Lower lobe of right lung (tissue), 2 donors: ENCODE measurements around the gene TCN2. TPM values are rescaled to one million over a fixed set of nuclear protein-coding genes. Genes with fewer than 3 reads are reported as not detected.

ENCODE experiments used
- ATAC-seq, 2 donors: fragments of 200-7000 bp; cut with Tn5 transposase; one replicate each; pipeline ENCODE4 v1.9.1; 2020 to 2022; ENCODE audit warnings: mild to moderate bottlenecking in 2 of 2, moderate library complexity in 2 of 2
- DNase-seq: peaks from one replicate; pipeline ENCODE4 v3.0.0-alpha.2; 2020
- H3K27ac ChIP-seq: fragments of 200-600 bp; one replicate; pipeline ENCODE4 v1.8.0; 2022
- H3K27me3 ChIP-seq: fragments of 200-600 bp; one replicate; pipeline ENCODE4 v1.8.0; 2022; ENCODE audit warnings: low read depth
- H3K36me3 ChIP-seq: fragments of 200-600 bp; one replicate; pipeline ENCODE4 v1.8.0; 2022; ENCODE audit warnings: mild to moderate bottlenecking
- H3K4me1 ChIP-seq: fragments of 200-600 bp; one replicate; pipeline ENCODE4 v1.8.0; 2022
- H3K4me3 ChIP-seq: fragments of 200-600 bp; one replicate; pipeline ENCODE4 v1.8.0; 2022; ENCODE audit warnings: mild to moderate bottlenecking
- H3K9me3 ChIP-seq: fragments of 200-600 bp; one replicate; pipeline ENCODE4 v1.8.0; 2022
- intact Hi-C: fragments of 100-400 bp; cut with DNase I; formaldehyde crosslinking; loops from one replicate; pipeline ENCODE4 v1.11.0; 2022
- total RNA-seq: library from RNA; stranded (reverse); fragmentation: NEBNext Ultra II Directional; extraction: Animal tissue kit (Norgen Biotek cat#: 25700); gene quantifications from one replicate; pipeline ENCODE4 v1.2.1, GENCODE V29; 2021
- TF ChIP-seq, protein P1 (sequence below): fragments of 200-600 bp; IDR thresholded peaks from one replicate; pipeline ENCODE4 v1.8.0; 2022; ENCODE audit warnings: antibody characterized with exemption, mild to moderate bottlenecking
- donor health status: DM: no; HTN: yes; CAD: no; lungs with severe emphysema.

The TCN2 gene
- total RNA-seq, 1 donor from 2014 or later, result 44.2 TPM

DNA sequence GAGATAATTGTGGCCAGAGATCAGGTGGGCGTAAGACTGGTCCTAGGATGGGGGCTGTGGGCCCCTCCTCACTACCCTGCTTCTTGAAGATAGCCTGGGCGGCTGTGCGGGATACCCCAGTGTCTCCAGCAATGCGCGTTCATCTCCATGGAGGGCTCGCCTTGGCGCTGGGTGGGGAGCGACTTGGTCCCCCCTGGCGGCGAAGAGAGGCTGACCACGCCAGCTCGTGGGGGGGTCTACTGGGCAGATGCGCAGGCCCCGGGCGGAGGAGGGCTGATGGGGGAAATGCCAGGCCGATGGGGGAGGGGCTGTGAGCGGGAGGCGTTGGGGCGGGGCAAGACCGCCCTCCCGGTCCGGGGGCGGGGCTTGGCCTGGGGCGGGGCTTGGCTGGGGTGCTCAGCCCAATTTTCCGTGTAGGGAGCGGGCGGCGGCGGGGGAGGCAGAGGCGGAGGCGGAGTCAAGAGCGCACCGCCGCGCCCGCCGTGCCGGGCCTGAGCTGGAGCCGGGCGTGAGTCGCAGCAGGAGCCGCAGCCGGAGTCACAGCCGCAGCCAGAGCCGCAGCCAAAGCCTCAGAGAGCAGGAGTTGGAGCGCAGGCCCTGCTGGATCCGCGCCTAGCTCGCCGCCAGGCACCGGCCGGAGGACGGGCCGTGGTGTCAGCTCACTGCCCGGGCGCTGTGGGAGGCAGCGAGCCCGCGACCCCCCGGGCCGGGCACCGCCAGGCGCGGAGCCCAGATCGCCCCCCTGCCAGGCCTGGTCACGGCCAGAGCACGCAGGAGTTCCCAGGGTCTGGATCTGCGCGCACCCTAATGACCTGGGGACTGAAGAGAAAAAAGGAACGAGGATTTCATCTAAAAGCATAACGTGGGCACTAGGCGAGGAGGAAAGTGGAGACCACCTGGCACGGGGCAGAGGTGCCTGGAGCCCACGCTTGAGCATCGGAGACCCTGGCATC lies 28.6 kb downstream of the TCN2 start, which contains the start of gene SLC35E4:
Gene SLC35E4 (plus strand): TSS at position 509 of the 953 bp plus-strand sequence. CDS start 670 bp downstream, outside the sequence.
- DNase-seq, result peak; percentile 94
- H3K27me3 ChIP-seq, result no peaks in the 10 kb centered on the region
- H3K4me1 ChIP-seq, result peaks cover 32% of the 10 kb centered on the region
- no peaks in the 10 kb centered on the region for H3K36me3 ChIP-seq
- TF ChIP-seq, protein P1, sequence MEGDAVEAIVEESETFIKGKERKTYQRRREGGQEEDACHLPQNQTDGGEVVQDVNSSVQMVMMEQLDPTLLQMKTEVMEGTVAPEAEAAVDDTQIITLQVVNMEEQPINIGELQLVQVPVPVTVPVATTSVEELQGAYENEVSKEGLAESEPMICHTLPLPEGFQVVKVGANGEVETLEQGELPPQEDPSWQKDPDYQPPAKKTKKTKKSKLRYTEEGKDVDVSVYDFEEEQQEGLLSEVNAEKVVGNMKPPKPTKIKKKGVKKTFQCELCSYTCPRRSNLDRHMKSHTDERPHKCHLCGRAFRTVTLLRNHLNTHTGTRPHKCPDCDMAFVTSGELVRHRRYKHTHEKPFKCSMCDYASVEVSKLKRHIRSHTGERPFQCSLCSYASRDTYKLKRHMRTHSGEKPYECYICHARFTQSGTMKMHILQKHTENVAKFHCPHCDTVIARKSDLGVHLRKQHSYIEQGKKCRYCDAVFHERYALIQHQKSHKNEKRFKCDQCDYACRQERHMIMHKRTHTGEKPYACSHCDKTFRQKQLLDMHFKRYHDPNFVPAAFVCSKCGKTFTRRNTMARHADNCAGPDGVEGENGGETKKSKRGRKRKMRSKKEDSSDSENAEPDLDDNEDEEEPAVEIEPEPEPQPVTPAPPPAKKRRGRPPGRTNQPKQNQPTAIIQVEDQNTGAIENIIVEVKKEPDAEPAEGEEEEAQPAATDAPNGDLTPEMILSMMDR, result no peak
- peak; percentile 96 to 97 for ATAC-seq
- intact Hi-C loops, result no loop called here
- H3K4me3 ChIP-seq, result peak within 1 kb of the TSS; percentile 72
- H3K9me3 ChIP-seq, result no peaks in the 10 kb centered on the region
- H3K27ac ChIP-seq, result peak within 1 kb of the TSS; percentile 80

DNA sequence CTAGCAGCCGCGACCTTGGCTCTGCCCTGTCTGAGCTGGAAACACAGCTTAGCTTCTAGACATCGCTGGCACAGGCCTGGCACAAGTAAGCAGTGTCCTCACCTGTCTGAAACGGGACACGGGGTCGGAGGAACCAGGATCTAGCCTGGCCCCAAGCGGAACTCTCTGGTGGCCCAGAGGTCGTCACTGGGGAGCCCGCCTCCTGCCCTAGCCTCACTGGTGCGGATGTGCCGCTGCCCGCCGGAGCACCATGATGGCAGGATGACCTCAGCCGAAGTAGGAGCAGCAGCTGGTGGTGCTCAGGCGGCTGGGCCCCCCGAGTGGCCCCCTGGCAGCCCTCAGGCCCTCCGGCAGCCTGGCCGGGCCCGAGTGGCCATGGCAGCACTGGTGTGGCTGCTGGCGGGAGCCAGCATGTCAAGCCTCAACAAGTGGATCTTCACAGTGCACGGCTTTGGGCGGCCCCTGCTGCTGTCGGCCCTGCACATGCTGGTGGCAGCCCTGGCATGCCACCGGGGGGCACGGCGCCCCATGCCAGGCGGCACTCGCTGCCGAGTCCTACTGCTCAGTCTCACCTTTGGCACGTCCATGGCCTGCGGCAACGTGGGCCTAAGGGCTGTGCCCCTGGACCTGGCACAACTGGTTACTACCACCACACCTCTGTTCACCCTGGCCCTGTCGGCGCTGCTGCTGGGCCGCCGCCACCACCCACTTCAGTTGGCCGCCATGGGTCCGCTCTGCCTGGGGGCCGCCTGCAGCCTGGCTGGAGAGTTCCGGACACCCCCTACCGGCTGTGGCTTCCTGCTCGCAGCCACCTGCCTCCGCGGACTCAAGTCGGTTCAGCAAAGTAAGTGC lies 29.5 kb downstream of the TCN2 start:
- Histone ChIP-seq H3K36me3 (no peaks in the 10 kb centered on the region), H3K4me3 (peak overlapping the region; percentile 72), H3K4me1 (peaks cover 32% of the 10 kb centered on the region), H3K9me3 (no peaks in the 10 kb centered on the region), H3K27ac (peak overlapping the region; percentile 80), H3K27me3 (no peaks in the 10 kb centered on the region)
- TF ChIP-seq, protein P1, result no peak
- peak; percentile 1 to 3 for ATAC-seq
- intact Hi-C loops, result no loop called here
- peak; percentile 57 for DNase-seq

DNA sequence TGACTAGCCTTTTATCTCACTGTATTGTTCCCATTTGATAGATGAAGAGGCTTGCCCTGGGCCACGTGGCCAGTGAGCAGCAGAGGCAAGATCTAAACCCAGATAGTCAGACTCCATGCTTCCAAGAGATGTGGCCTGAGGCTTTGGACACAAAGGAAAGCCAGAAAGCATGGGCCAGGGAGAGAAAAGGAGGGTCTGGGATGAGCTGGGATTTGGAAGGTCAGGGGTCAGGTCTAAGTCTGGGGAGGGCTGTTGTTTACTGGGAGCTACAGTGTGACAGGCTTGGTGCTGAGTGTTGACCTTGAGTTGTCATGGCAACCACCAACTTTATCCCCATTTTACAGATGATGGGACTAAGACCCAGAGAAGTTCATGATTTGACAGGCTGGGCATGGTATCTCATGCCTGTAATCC lies 30.7 kb downstream of the TCN2 start:
- TF ChIP-seq, protein P1, result no peak
- no peak for DNase-seq
- no peaks in the 10 kb centered on the region for H3K36me3 ChIP-seq
- peaks cover 32% of the 10 kb centered on the region for H3K4me1 ChIP-seq
- H3K9me3 ChIP-seq, result no peaks in the 10 kb centered on the region
- no peaks in the 10 kb centered on the region for H3K27me3 ChIP-seq
- intact Hi-C loops, result no loop called here
- no peak for ATAC-seq
- H3K4me3 ChIP-seq, result no peak overlapping the region
- H3K27ac ChIP-seq, result no peak overlapping the region

DNA sequence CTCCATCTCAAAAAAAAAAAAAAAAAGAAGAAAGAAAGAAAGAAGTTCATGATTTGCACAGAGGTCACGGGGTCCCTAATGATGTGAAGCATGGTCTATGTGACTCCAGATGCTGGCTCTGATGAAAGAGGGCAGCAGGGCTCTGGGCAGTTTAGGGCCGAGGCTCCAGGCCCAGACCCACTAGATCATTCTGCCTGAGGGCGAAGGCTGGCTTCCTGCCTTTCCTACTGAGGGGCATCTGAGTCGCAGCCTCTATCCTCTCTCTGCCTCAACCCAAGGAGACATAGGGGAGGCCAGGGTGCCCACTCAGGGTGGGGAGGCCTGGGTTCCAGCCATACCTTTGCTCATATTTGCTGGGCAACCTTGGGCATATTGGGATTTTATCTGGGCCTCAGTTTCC lies 33.4 kb downstream of the TCN2 start:
- Histone ChIP-seq H3K4me3 (no peak overlapping the region), H3K27ac (no peak overlapping the region), H3K9me3 (no peaks in the 10 kb centered on the region), H3K36me3 (no peaks in the 10 kb centered on the region), H3K27me3 (no peaks in the 10 kb centered on the region), H3K4me1 (peaks cover 23% of the 10 kb centered on the region)
- ATAC-seq (no peak), DNase-seq (no peak)
- TF ChIP-seq, protein P1, result no peak
- intact Hi-C loops, result no loop called here

DNA sequence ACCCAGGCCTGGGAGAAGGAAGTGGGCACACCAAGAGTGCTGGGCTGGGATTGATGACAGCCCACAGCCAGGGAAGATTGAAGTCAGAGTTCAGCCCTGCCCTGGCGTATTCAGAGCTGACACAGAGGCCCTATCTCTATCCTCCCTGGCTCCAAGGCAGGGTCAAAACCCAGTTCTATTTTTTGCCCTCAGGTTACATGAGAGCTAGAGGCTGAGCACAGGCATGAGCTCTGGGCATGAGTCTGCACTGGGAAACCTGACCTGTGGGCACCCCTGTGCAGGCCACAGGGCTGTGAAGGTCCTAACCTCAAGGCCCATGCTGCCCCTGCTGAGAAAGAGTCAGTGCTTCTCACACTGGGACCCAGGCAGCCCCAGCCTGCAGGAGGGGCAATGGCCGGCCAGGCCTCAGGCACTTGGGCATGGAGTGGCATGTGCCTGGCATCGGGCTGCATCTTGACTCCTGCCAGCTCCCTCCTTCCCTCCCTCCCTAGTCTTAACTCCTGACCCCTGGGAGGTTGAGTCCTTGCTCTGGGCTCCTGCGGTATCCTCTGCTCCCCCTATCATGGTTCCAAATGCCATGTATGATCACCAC lies 34.0 kb downstream of the TCN2 start:
- Histone ChIP-seq H3K4me3 (no peak overlapping the region), H3K9me3 (no peaks in the 10 kb centered on the region), H3K4me1 (peaks cover 20% of the 10 kb centered on the region), H3K36me3 (no peaks in the 10 kb centered on the region), H3K27ac (no peak overlapping the region), H3K27me3 (no peaks in the 10 kb centered on the region)
- ATAC-seq (no peak), DNase-seq (no peak)
- TF ChIP-seq, protein P1, result no peak
- intact Hi-C loops, result no loop called here
